Uterus (tissue), 4 donors: ENCODE measurements around the gene CLASRP. TPM values are rescaled to one million over a fixed set of nuclear protein-coding genes. Genes with fewer than 3 reads are reported as not detected.

ENCODE experiments used
- DNase-seq, 2 donors: peaks; one replicate each; pipeline ENCODE4 v3.0.0-alpha.2; 2019 to 2020
- H3K27ac ChIP-seq, 2 donors: fragments of 200-600 bp; sonication (generic); 1 replicate in 1 of 2; 2 replicates in 1 of 2; pipeline ENCODE4 v1.5.1; 2016 to 2018
- H3K27me3 ChIP-seq, 2 donors: fragments of 200-600 bp; sonication (generic); one replicate each; pipeline ENCODE4 v1.5.1; 2018 to 2019; ENCODE audit warnings: control low read depth in 1 of 2
- H3K36me3 ChIP-seq, 2 donors: fragments of 200-600 bp; sonication (generic); one replicate each; pipeline ENCODE4 v1.5.1; 2019; ENCODE audit warnings: control low read depth in 1 of 2
- H3K4me1 ChIP-seq, 2 donors: fragments of 200-600 bp; sonication (generic); one replicate each; pipeline ENCODE4 v1.5.1; 2018 to 2019; ENCODE audit warnings: control low read depth in 1 of 2
- H3K4me3 ChIP-seq, 2 donors: fragments of 200-600 bp; sonication (generic); 1 replicate in 1 of 2; 2 replicates in 1 of 2; pipeline ENCODE4 v1.5.1; 2018 to 2019; ENCODE audit warnings: mild to moderate bottlenecking in 1 of 2
- H3K9me3 ChIP-seq, 2 donors: fragments of 200-600 bp; sonication (generic); one replicate each; pipeline ENCODE4 v1.5.1; 2019; ENCODE audit warnings: control low read depth in 1 of 2
- POLR2A ChIP-seq, 2 donors: fragments of 450-650 bp; IDR thresholded peaks; one replicate each; pipeline ENCODE4 v1.6.1; 2016; ENCODE audit warnings: antibody characterized with exemption in 2 of 2, mild to moderate bottlenecking in 1 of 2, moderate library complexity in 1 of 2
- intact Hi-C: fragments of 100-400 bp; cut with DNase I; formaldehyde crosslinking; loops from one replicate; pipeline ENCODE4 v1.15.1; 2023; ENCODE audit warnings: low total_unique reads
- total RNA-seq, 4 donors: library from RNA; depleted of rRNA in 3 of 4; stranded (reverse); fragments of >200 nt in 3 of 4; gene quantifications; one replicate each; pipeline versions ENCODE4 v1.1.0 to v1.2.4, GENCODE V29; 2014 to 2023
- TF ChIP-seq, protein P1 (sequence below), 4 experiments: fragments of 200-600 bp in 2 of 4; fragments of 450-650 bp in 2 of 4; sonication (generic) in 2 of 4; IDR thresholded peaks; one replicate each; pipeline ENCODE4 v1.5.1; 2016 to 2019; ENCODE audit warnings: antibody characterized with exemption in 4 of 4, mild to moderate bottlenecking in 2 of 4, moderate library complexity in 1 of 4
- donor health status: DM: yes; HTN: yes; CAD: no.

Gene CLASRP
- total RNA-seq, 4 donors from 2014 or later: 36.6 to 107 (median 73.9) TPM

DNA sequence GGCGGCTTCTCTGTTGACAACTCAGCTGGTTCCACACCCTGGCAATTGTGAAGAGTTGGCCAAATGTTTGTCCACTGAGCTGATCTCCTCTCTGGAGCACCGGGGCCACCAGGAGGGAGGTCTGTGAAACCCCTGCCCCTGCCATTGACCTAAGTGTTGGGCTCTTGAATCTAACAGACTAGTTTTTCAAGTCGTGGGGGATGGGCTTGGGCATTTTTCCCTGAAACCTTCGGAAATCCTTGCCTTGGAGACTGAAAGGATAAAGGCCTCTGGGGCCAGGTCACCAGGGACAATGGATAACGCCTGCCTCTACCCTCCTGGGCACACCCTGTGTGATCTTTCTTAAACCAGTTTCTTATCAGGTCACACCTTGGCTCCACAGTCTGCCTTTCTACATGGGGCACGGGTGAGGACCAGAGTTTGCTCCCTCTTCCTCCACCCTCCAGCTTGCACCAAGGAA lies 41.1 kb downstream of the CLASRP start:
- H3K4me1 ChIP-seq: peaks cover 0 to 4% of the 10 kb centered on the region in 2 donors
- H3K4me3 ChIP-seq: peak overlapping the region; percentile 78 to 96
- H3K27me3 ChIP-seq: no peaks in the 10 kb centered on the region
- no peaks in the 10 kb centered on the region for H3K9me3 ChIP-seq
- no peak overlapping the region for H3K27ac ChIP-seq
- DNase-seq: no peak
- intact Hi-C loops: loop anchor here (2.0 kb wide), 1 partner anchor 41 kb away; the partner anchor contains the start of gene CLASRP
- TF ChIP-seq POLR2A (IDR thresholded peaks at IDR 0.05): no peak
- TF ChIP-seq, protein P1, sequence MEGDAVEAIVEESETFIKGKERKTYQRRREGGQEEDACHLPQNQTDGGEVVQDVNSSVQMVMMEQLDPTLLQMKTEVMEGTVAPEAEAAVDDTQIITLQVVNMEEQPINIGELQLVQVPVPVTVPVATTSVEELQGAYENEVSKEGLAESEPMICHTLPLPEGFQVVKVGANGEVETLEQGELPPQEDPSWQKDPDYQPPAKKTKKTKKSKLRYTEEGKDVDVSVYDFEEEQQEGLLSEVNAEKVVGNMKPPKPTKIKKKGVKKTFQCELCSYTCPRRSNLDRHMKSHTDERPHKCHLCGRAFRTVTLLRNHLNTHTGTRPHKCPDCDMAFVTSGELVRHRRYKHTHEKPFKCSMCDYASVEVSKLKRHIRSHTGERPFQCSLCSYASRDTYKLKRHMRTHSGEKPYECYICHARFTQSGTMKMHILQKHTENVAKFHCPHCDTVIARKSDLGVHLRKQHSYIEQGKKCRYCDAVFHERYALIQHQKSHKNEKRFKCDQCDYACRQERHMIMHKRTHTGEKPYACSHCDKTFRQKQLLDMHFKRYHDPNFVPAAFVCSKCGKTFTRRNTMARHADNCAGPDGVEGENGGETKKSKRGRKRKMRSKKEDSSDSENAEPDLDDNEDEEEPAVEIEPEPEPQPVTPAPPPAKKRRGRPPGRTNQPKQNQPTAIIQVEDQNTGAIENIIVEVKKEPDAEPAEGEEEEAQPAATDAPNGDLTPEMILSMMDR (IDR thresholded peaks at IDR 0.05): no peak
- H3K36me3 ChIP-seq: no peaks in the 10 kb centered on the region

DNA sequence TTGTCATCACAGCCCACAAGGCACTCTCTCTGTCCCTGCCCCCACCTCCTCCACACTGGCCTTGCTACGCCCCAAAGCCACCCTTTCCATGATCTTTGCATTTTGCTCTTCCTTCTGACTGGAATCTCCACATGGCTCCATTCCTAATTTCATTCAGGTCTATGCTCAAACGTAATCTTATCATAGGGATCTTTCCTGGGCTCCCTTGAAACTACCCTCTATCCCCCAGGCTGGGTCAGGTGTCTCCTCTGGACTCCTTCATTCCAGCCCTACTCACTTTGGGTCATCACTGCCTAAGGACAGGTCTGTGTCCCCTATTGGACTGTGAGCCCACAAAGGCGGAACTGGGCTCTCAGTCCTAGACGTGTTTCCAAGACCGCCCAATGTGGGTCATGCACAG lies 43.3 kb downstream of the CLASRP start:
- TF ChIP-seq, protein P1 (IDR thresholded peaks at IDR 0.05): no peak
- TF ChIP-seq POLR2A (IDR thresholded peaks at IDR 0.05): no peak
- H3K9me3 ChIP-seq: no peaks in the 10 kb centered on the region
- H3K36me3 ChIP-seq: no peaks in the 10 kb centered on the region
- no peaks in the 10 kb centered on the region for H3K27me3 ChIP-seq
- no peak overlapping the region for H3K27ac ChIP-seq
- no peaks in the 10 kb centered on the region for H3K4me1 ChIP-seq
- DNase-seq: no peak
- intact Hi-C loops: no loop called here
- H3K4me3 ChIP-seq: no peak overlapping the region

DNA sequence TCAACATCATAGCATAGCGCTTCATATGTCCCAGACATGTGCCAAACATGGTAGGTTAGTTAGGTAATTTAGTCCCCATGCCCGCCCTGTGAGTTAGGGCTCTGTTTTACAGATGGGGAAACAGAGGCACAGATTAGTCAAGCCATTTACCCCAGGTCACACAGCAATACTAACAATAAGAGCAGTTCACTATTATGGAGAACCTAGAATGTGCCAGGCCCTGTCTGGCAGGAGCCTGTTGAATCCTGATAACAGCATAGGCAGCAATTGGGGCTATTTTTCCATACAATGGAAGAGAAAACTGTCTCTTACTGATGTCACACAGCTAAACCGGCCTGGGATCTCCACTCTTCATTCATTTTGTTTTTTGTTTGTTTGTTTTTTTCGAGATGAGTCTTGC lies 47.6 kb downstream of the CLASRP start:
- intact Hi-C loops: no loop called here
- peaks cover 4 to 5% of the 10 kb centered on the region in 2 donors for H3K4me1 ChIP-seq
- no peaks in the 10 kb centered on the region for H3K36me3 ChIP-seq

DNA sequence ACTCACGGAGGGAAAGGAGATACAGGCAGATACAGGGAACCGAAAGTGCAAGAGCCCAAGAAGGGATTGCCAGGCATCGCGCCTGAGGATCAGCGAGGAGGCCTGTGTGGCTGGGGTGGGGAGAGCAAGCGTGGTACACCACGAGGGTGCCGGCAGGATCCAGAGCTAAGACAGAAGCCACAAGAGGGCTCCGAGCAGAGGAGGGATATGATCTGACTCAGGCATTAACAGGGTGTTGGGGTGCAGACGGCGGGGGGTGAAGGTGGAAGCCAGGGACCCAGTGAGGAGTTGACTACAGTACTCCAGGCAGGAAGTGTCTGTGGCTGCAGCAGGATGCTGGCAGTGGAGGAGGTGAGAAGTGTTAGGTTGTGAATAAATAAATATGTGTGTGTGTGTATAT lies 48.7 kb downstream of the CLASRP start:
- peaks cover 4 to 5% of the 10 kb centered on the region in 2 donors for H3K4me1 ChIP-seq
- H3K27me3 ChIP-seq: no peaks in the 10 kb centered on the region
- no peaks in the 10 kb centered on the region for H3K9me3 ChIP-seq
- no peak overlapping the region for H3K4me3 ChIP-seq
- no peak for TF ChIP-seq POLR2A (IDR thresholded peaks at IDR 0.05)
- TF ChIP-seq, protein P1 (IDR thresholded peaks at IDR 0.05): no peak
- no peak for DNase-seq
- H3K36me3 ChIP-seq: no peaks in the 10 kb centered on the region
- no peak overlapping the region for H3K27ac ChIP-seq
- intact Hi-C loops: no loop called here

More for the DNA sequence above, 47.6 kb downstream of the CLASRP start:
- Histone ChIP-seq H3K27me3 (no peaks in the 10 kb centered on the region), H3K27ac (no peak overlapping the region), H3K4me3 (no peak overlapping the region), H3K9me3 (no peaks in the 10 kb centered on the region)
- TF ChIP-seq POLR2A (IDR thresholded peaks at IDR 0.05): no peak
- TF ChIP-seq, protein P1 (IDR thresholded peaks at IDR 0.05): no peak
- DNase-seq: no peak

DNA sequence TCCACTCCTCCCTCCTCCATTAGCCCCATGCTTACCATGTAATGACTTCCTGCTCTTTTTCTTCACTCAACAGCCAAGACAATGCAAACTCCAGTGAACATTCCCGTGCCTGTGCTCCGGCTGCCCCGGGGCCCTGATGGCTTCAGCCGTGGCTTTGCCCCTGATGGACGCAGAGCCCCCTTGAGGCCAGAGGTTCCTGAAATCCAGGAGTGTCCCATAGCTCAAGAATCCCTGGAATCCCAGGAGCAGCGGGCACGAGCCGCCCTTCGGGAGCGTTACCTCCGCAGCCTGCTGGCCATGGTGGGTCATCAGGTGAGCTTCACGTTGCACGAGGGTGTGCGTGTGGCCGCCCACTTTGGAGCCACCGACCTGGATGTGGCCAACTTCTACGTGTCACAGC lies 51.2 kb downstream of the CLASRP start:
- no peak overlapping the region for H3K4me3 ChIP-seq
- H3K4me1 ChIP-seq: peaks cover 9 to 16% of the 10 kb centered on the region in 2 donors
- no peak for DNase-seq
- no peaks in the 10 kb centered on the region for H3K36me3 ChIP-seq
- no peaks in the 10 kb centered on the region for H3K27me3 ChIP-seq
- no peak overlapping the region for H3K27ac ChIP-seq
- no peak for TF ChIP-seq POLR2A (IDR thresholded peaks at IDR 0.05)
- TF ChIP-seq, protein P1 (IDR thresholded peaks at IDR 0.05): no peak
- H3K9me3 ChIP-seq: no peaks in the 10 kb centered on the region
- intact Hi-C loops: no loop called here
